Omental fat pad (tissue), 4 donors: Measurements from ENCODE around the gene CACFD1. TPM values are rescaled to one million over a fixed set of nuclear protein-coding genes. Genes with fewer than 3 reads are reported as not detected.

ENCODE experiments used
- ATAC-seq: fragments of 150-250 bp; one replicate; pipeline ENCODE4 v1.9.1; 2016; ENCODE audit warnings: mild to moderate bottlenecking, moderate library complexity; ENCODE audit not compliant: low FRiP score
- DNase-seq: peaks from one replicate; pipeline ENCODE4 v3.0.0-alpha.2; 2019; ENCODE audit warnings: low spot score
- CTCF ChIP-seq, 3 donors: fragments of 450-650 bp; IDR thresholded peaks; one replicate each; pipeline ENCODE4 v1.5.1; 2016 to 2017; ENCODE audit warnings: antibody characterized with exemption in 3 of 3, mild to moderate bottlenecking in 3 of 3, moderate library complexity in 2 of 3
- total RNA-seq, 4 donors: library from RNA; depleted of rRNA; stranded (reverse); fragments of >200 nt; gene quantifications; one replicate each; pipeline ENCODE4 v1.1.0, GENCODE V29; 2016

Gene CACFD1
- total RNA-seq, 4 donors from 2014 or later, result 2.7 to 6.9 (median 4.8) TPM

GRCh38 chr9:133515615-133516255 lies 56.0 kb downstream of the CACFD1 start:
- DNase-seq (no peak), ATAC-seq (no peak)
- TF ChIP-seq CTCF (IDR thresholded peaks at IDR 0.05), result no peak

DNA sequence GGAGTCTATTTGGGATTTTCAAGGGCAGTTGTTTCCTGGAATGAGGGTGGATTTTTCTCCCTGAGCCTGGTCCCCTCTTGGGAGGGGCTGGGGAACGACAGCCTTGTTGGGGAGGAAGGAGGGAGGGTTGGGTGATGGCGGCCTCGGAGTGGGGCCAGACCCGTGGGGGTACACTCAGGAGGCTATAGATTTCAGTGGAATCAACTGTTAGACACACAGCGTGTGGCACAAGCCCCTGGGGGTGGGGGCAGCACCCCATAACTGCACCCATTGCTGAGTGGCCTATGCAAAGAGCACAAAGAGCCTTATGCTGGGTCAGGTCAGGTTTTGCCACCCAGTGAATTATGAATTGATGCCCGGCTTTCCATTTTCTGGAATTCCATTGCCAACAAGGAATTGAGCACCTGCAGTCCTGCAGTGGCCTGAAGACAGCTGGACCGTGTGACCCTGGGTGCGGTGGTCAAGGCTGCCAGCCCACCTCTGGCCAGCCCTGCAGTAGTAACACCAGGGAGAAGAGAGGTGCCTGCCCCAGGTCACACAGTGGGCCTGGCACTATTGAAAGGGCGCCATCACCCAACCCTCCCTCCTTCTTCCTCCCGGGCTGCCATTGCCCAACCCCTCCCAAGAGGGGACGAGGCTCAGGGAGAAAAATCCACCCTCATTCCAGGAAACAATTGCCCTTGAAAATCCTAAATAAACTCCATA lies 56.6 kb downstream of the CACFD1 start:
- ATAC-seq (no peak), DNase-seq (no peak)
- no peak for TF ChIP-seq CTCF (IDR thresholded peaks at IDR 0.05)

GRCh38 chr9:133516961-133517350 lies 57.2 kb downstream of the CACFD1 start:
- ATAC-seq (no peak), DNase-seq (no peak)
- no peak for TF ChIP-seq CTCF (IDR thresholded peaks at IDR 0.05)

- DNase-seq, result no peak
These were observed 57.9 kb downstream of the CACFD1 start for GRCh38 chr9:133517711-133518110.

GRCh38 chr9:133518200-133518599 lies 58.4 kb downstream of the CACFD1 start:
- no peak for TF ChIP-seq CTCF (IDR thresholded peaks at IDR 0.05)
- no peak for DNase-seq
- ATAC-seq, result no peak

More at GRCh38 chr9:133517711-133518110, 57.9 kb downstream of the CACFD1 start:
- TF ChIP-seq CTCF (IDR thresholded peaks at IDR 0.05), result no peak
- ATAC-seq, result no peak

DNA sequence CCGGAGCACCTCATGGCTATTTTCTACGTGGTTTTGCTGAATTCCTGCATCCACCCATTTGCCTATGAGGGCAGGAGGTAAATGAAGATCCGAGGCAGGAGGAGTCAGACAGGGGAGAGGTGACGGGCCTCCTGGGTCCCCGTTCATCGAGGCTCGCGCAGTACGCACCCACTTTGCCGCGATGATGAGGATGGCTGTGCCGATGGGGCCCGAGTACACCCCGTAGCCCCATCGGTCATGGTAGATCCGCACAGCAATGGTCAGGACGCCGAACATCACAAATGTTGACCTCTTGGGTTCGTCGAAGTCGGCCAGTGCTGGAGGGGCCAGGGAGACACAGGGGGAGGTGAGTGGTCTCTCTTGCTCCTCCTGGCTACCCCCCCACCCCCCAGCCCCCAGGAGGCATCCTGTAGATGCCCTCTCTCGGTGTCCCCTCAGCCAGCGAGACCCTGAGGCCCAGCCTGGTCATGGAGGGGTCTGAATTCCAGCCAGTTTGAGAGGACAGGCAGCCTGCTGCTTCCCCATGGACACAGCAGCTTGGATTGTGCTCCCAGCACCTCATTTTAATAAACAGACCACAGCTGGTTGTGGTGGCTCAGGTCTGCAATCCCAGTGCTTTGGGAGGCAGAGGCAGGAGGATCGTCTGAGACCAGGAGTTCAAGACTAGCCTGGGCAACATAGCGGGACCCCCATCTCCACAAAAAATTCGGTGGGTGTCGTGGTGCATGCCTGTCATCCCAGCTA lies 59.1 kb downstream of the CACFD1 start:
- TF ChIP-seq CTCF (IDR thresholded peaks at IDR 0.05), result no peak
- no peak for DNase-seq
- ATAC-seq, result no peak
